Skeletal muscle satellite cell (primary cell): Measurements from ENCODE around the gene SPACA9.
A peak's percentile ranks its signal among the peaks of the same experiment; 100 is the strongest.

Experiments used
- H3K27me3 ChIP-seq: 2 replicates; pipeline ENCODE4 v1.7.0; 2013; ENCODE audit warnings: low read length; ENCODE audit not compliant: control insufficient read depth, insufficient read depth
- H3K36me3 ChIP-seq: 2 replicates; pipeline ENCODE4 v1.7.0; 2013; ENCODE audit warnings: mild to moderate bottlenecking, control low read depth, low read length; ENCODE audit not compliant: insufficient read depth
- H3K4me1 ChIP-seq: 2 replicates; pipeline ENCODE4 v1.7.0; 2013; ENCODE audit warnings: low read length; ENCODE audit not compliant: control insufficient read depth, insufficient read depth
- H3K4me2 ChIP-seq: 2 replicates; pipeline ENCODE4 v1.7.0; 2013; ENCODE audit warnings: mild to moderate bottlenecking, low read length
- H3K4me3 ChIP-seq: 2 replicates; pipeline ENCODE4 v1.7.0; 2013; ENCODE audit warnings: low read length
- H3K9ac ChIP-seq: 2 replicates; pipeline ENCODE4 v1.7.0; 2013; ENCODE audit warnings: mild to moderate bottlenecking, low read depth, low read length, moderate library complexity
- H3K9me3 ChIP-seq: replicated peaks from 2 replicates; pipeline ENCODE4 v1.7.0; 2013; ENCODE audit warnings: mild to moderate bottlenecking, control low read depth, low read length

The SPACA9 gene

GRCh38 chr9:132866898-132867297 lies 11.8 kb upstream of the SPACA9 start:
- Histone ChIP-seq H3K36me3 (no peaks in the 10 kb centered on the region), H3K4me3 (no peak overlapping the region), H3K9ac (no peak overlapping the region), H3K4me1 (no peaks in the 10 kb centered on the region), H3K4me2 (no peak overlapping the region), H3K27me3 (peaks cover 52% of the 10 kb centered on the region), H3K9me3 (no peaks in the 10 kb centered on the region)

GRCh38 chr9:132869266-132869665 lies 9.4 kb upstream of the SPACA9 start:
- H3K4me3 ChIP-seq, result no peak overlapping the region
- H3K36me3 ChIP-seq, result no peaks in the 10 kb centered on the region
- H3K4me2 ChIP-seq, result no peak overlapping the region
- no peak overlapping the region for H3K9ac ChIP-seq
- H3K27me3 ChIP-seq, result peaks cover 53% of the 10 kb centered on the region
- H3K4me1 ChIP-seq, result no peaks in the 10 kb centered on the region
- H3K9me3 ChIP-seq, result no peaks in the 10 kb centered on the region

GRCh38 chr9:132873403-132873802 lies 5.3 kb upstream of the SPACA9 start:
- H3K36me3 ChIP-seq, result no peaks in the 10 kb centered on the region
- H3K9ac ChIP-seq, result no peak overlapping the region
- H3K4me2 ChIP-seq, result no peak overlapping the region
- H3K27me3 ChIP-seq, result peaks cover 47% of the 10 kb centered on the region
- peaks cover 4% of the 10 kb centered on the region for H3K4me1 ChIP-seq
- no peaks in the 10 kb centered on the region for H3K9me3 ChIP-seq
- H3K4me3 ChIP-seq, result no peak overlapping the region

- peaks cover 38% of the 10 kb centered on the region for H3K27me3 ChIP-seq
- H3K9ac ChIP-seq, result no peak overlapping the region
Observed at GRCh38 chr9:132875159-132875558, 3.5 kb upstream of the SPACA9 start.

GRCh38 chr9:132876849-132877248 lies 1.8 kb upstream of the SPACA9 start:
- Histone ChIP-seq H3K9me3 (no peaks in the 10 kb centered on the region), H3K4me3 (no peak overlapping the region), H3K4me2 (no peak overlapping the region), H3K4me1 (peaks cover 4% of the 10 kb centered on the region), H3K27me3 (peaks cover 28% of the 10 kb centered on the region), H3K9ac (no peak overlapping the region), H3K36me3 (no peaks in the 10 kb centered on the region)

More at GRCh38 chr9:132875159-132875558, 3.5 kb upstream of the SPACA9 start:
- Histone ChIP-seq H3K9me3 (no peaks in the 10 kb centered on the region), H3K4me2 (no peak overlapping the region), H3K36me3 (no peaks in the 10 kb centered on the region), H3K4me1 (peaks cover 4% of the 10 kb centered on the region), H3K4me3 (no peak overlapping the region)

GRCh38 chr9:132877458-132877823 lies 1.3 kb upstream of the SPACA9 start:
- Histone ChIP-seq H3K9ac (peak overlapping the region; percentile 99), H3K4me2 (peak overlapping the region; percentile 98), H3K27me3 (peaks cover 28% of the 10 kb centered on the region), H3K4me1 (peaks cover 4% of the 10 kb centered on the region), H3K36me3 (no peaks in the 10 kb centered on the region), H3K4me3 (peak overlapping the region; percentile 97), H3K9me3 (no peaks in the 10 kb centered on the region)

GRCh38 chr9:132877824-132878694 lies 639 bp upstream of the SPACA9 start, which contains the start of gene AK8:
Gene AK8 (minus strand): TSS chr9:132878284. CDS start chr9:132878255, 29 bp downstream.
- peak within 1 kb of the TSS; percentile 99 for H3K9ac ChIP-seq
- peaks cover 28% of the 10 kb centered on the region for H3K27me3 ChIP-seq

GRCh38 chr9:132879457-132880323 lies 992 bp downstream of the SPACA9 start:
- Histone ChIP-seq H3K9me3 (no peaks in the 10 kb centered on the region), H3K4me2 (peak overlapping the region; percentile 98), H3K9ac (peak overlapping the region; percentile 99), H3K4me1 (peaks cover 4% of the 10 kb centered on the region), H3K36me3 (no peaks in the 10 kb centered on the region), H3K27me3 (peaks cover 19% of the 10 kb centered on the region), H3K4me3 (peak overlapping the region; percentile 97)

More at GRCh38 chr9:132877824-132878694, 639 bp upstream of the SPACA9 start, which contains the start of gene AK8:
- Histone ChIP-seq H3K36me3 (no peaks in the 10 kb centered on the region), H3K4me2 (peak within 1 kb of the TSS; percentile 98), H3K9me3 (no peaks in the 10 kb centered on the region), H3K4me3 (peak within 1 kb of the TSS; percentile 97), H3K4me1 (peaks cover 4% of the 10 kb centered on the region)

- no peak overlapping the region for H3K4me3 ChIP-seq
Observed at GRCh38 chr9:132880324-132880661, 1.6 kb downstream of the SPACA9 start.

GRCh38 chr9:132881826-132882225 lies 3.1 kb downstream of the SPACA9 start:
- no peak overlapping the region for H3K9ac ChIP-seq
- H3K27me3 ChIP-seq, result peaks cover 6% of the 10 kb centered on the region
- no peak overlapping the region for H3K4me3 ChIP-seq
- H3K4me1 ChIP-seq, result peaks cover 4% of the 10 kb centered on the region
- no peaks in the 10 kb centered on the region for H3K9me3 ChIP-seq
- H3K4me2 ChIP-seq, result no peak overlapping the region
- H3K36me3 ChIP-seq, result no peaks in the 10 kb centered on the region

More at GRCh38 chr9:132880324-132880661, 1.6 kb downstream of the SPACA9 start:
- no peak overlapping the region for H3K4me2 ChIP-seq
- no peaks in the 10 kb centered on the region for H3K9me3 ChIP-seq
- no peaks in the 10 kb centered on the region for H3K36me3 ChIP-seq
- H3K9ac ChIP-seq, result no peak overlapping the region
- peaks cover 4% of the 10 kb centered on the region for H3K4me1 ChIP-seq
- H3K27me3 ChIP-seq, result peaks cover 15% of the 10 kb centered on the region

GRCh38 chr9:132882616-132883015 lies 3.9 kb downstream of the SPACA9 start:
- no peaks in the 10 kb centered on the region for H3K36me3 ChIP-seq
- peaks cover 3% of the 10 kb centered on the region for H3K4me1 ChIP-seq
- H3K4me3 ChIP-seq, result no peak overlapping the region
- H3K27me3 ChIP-seq, result peaks cover under 1% of the 10 kb centered on the region
- H3K4me2 ChIP-seq, result no peak overlapping the region
- no peak overlapping the region for H3K9ac ChIP-seq
- H3K9me3 ChIP-seq, result no peaks in the 10 kb centered on the region
